Lung (tissue), 12 donors: ENCODE measurements around the gene ZNRF1. TPM values are rescaled to one million over a fixed set of nuclear protein-coding genes. Genes with fewer than 3 reads are reported as not detected.
A peak's percentile ranks its signal among the peaks of the same experiment; 100 is the strongest.
"Not testable (repeated sequence)": the region's sequence is repeated elsewhere in the genome, so short reads cannot be mapped to it uniquely, and the experiment has no call there.

Experiments used
- ATAC-seq: fragments of 200-7000 bp; cut with Tn5 transposase; one replicate; pipeline ENCODE4 v1.9.1; 2020; ENCODE audit warnings: moderate number of reproducible peaks; ENCODE audit not compliant: insufficient read depth, low FRiP score
- DNase-seq, 3 donors: peaks; one replicate each; pipeline ENCODE4 v3.0.0-alpha.2; 2013 to 2017
- H3K27ac ChIP-seq, 2 donors: one replicate each; pipeline ENCODE4 v1.5.1; 2013; ENCODE audit warnings: mild to moderate bottlenecking in 2 of 2, moderate library complexity in 2 of 2, control low read depth in 1 of 2, inconsistent platforms in 1 of 2, low read depth in 1 of 2, low read length in 1 of 2
- H3K27me3 ChIP-seq, 3 donors: one replicate each; pipeline ENCODE4 v1.5.1; 2013; ENCODE audit warnings: low read length in 2 of 3; ENCODE audit not compliant: control insufficient read depth in 3 of 3, insufficient read depth in 3 of 3
- H3K36me3 ChIP-seq, 4 donors: one replicate each; pipeline ENCODE4 v1.5.1; 2013; ENCODE audit warnings: low read length in 4 of 4, mild to moderate bottlenecking in 1 of 4, moderate library complexity in 1 of 4; ENCODE audit not compliant: control insufficient read depth in 4 of 4, insufficient read depth in 4 of 4
- H3K4me1 ChIP-seq, 5 donors: one replicate each; pipeline ENCODE4 v1.5.1; 2013; ENCODE audit warnings: low read length in 5 of 5, mild to moderate bottlenecking in 2 of 5, moderate library complexity in 1 of 5; ENCODE audit not compliant: control insufficient read depth in 5 of 5, insufficient read depth in 5 of 5
- H3K4me3 ChIP-seq: one replicate; pipeline ENCODE4 v1.5.1; 2013; ENCODE audit warnings: mild to moderate bottlenecking, control low read depth, moderate library complexity
- H3K9ac ChIP-seq, 2 donors: one replicate each; pipeline ENCODE4 v1.5.1; 2013; ENCODE audit warnings: low read length in 2 of 2, control low read depth in 1 of 2; ENCODE audit not compliant: insufficient read depth in 1 of 2
- H3K9me3 ChIP-seq, 4 donors: one replicate each; pipeline ENCODE4 v1.5.1; 2013; ENCODE audit warnings: low read length in 3 of 4, mild to moderate bottlenecking in 1 of 4, moderate library complexity in 1 of 4; ENCODE audit not compliant: control insufficient read depth in 4 of 4, insufficient read depth in 3 of 4
- WGBS, 2 donors: extraction: QIAGEN DNeasy Blood & Tissue Kit; methylation state at CpG; one replicate each; pipeline ENCODE4 v1.1.7; 2013; 5-methylcytosine and 5-hydroxymethylcytosine counted together
- polyA plus RNA-seq, 2 donors: library from polyadenylated mRNA; stranded (reverse); fragments of 200-250 nt; gene quantifications; one replicate each; pipeline ENCODE4 v1.2.1, GENCODE V29; 2013
- total RNA-seq, 2 donors: library from RNA; depleted of rRNA in 1 of 2; stranded (reverse); fragments of >200 nt in 1 of 2; gene quantifications; one replicate each; pipeline ENCODE4 v1.2.1, GENCODE V29; 2014 to 2021
- TF ChIP-seq, protein P1 (sequence below): IDR thresholded peaks from 2 replicates; pipeline ENCODE4 v1.5.1; 2012; ENCODE audit warnings: mild to moderate bottlenecking; ENCODE audit errors: control extremely low read depth, extremely low read depth
- donor health status: control.
- donor health status: control.
- donor health status: Bipolar disorder and iron deficiency.
- donor health status: healthy.
- donor health status: DM: yes; HTN: yes; CAD: no.

ZNRF1 gene
- total and polyA plus RNA-seq, 4 donors, result 8.9 to 25.1 (median 16.2) TPM

DNA sequence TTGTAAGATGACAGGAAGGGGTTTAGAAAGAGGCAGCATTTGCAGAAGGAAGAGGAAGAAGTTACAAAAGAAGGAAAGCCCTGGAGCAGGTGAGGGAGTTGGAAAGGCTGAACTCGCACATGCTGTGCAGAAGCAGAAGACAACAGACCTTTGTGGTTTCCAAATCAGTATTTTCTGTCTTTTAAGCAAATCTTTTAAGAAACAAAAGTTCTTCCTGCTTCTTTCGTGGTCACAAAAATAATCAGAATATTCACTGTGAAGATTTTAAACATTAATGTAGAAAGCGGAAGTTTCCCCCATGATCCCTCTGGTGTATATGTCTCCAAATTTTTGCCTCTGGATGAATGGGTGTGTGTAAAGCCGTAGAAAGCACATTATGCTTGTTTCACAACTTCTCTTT is 25.8 kb downstream of the ZNRF1 start:
- H3K4me1 ChIP-seq, result peaks cover 0 to 21% (median 6%) of the 10 kb centered on the region in 5 donors
- H3K9me3 ChIP-seq, result peaks cover 0 to 3% (median 0%) of the 10 kb centered on the region in 4 donors
- ATAC-seq (no peak), DNase-seq (no peak)
- no peaks in the 10 kb centered on the region for H3K27me3 ChIP-seq
- TF ChIP-seq, protein P1, sequence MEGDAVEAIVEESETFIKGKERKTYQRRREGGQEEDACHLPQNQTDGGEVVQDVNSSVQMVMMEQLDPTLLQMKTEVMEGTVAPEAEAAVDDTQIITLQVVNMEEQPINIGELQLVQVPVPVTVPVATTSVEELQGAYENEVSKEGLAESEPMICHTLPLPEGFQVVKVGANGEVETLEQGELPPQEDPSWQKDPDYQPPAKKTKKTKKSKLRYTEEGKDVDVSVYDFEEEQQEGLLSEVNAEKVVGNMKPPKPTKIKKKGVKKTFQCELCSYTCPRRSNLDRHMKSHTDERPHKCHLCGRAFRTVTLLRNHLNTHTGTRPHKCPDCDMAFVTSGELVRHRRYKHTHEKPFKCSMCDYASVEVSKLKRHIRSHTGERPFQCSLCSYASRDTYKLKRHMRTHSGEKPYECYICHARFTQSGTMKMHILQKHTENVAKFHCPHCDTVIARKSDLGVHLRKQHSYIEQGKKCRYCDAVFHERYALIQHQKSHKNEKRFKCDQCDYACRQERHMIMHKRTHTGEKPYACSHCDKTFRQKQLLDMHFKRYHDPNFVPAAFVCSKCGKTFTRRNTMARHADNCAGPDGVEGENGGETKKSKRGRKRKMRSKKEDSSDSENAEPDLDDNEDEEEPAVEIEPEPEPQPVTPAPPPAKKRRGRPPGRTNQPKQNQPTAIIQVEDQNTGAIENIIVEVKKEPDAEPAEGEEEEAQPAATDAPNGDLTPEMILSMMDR, result no peak
- WGBS, 2 donors, result 29 to 49% methylated on average over 4 of the region's 4 CpGs
- no peak overlapping the region for H3K27ac ChIP-seq
- peaks cover 0 to 7% (median 0%) of the 10 kb centered on the region in 4 donors for H3K36me3 ChIP-seq
- H3K9ac ChIP-seq, result no peak overlapping the region
- no peak overlapping the region for H3K4me3 ChIP-seq

DNA sequence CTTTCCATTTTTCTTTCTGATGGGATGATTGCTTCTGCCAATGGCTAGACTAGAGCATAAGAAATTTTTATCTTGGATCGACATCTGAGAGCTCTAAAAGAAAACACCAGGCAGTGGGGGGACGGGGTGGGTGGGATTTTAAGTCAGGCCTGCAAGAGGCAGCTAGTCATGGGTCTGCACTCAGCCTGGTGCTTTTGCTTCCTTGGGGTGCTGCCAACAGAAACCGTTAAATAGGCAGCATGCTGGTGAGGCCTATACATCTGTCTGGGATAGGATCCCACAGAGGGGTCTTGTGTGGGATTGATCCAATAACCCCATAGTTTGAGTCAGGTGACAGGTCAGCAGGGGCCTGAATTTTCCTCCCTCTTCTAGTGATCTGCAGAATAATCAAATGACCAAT is 26.9 kb downstream of the ZNRF1 start:
- Histone ChIP-seq H3K4me1 (peaks cover 0 to 21% (median 6%) of the 10 kb centered on the region in 5 donors), H3K36me3 (peaks cover 0 to 7% (median 0%) of the 10 kb centered on the region in 4 donors), H3K9me3 (peaks cover 0 to 3% (median 0%) of the 10 kb centered on the region in 4 donors), H3K9ac (peak overlapping the region in 1 of 2 donors; percentile 77), H3K27me3 (no peaks in the 10 kb centered on the region), H3K4me3 (no peak overlapping the region), H3K27ac (peak overlapping the region; percentile 29 to 62)
- TF ChIP-seq, protein P1, result no peak
- 19 to 34% methylated on average over 3 of the region's 3 CpGs for WGBS, 2 donors
- no peak for ATAC-seq
- peak; percentile 33 to 66 (median 63) for DNase-seq

DNA sequence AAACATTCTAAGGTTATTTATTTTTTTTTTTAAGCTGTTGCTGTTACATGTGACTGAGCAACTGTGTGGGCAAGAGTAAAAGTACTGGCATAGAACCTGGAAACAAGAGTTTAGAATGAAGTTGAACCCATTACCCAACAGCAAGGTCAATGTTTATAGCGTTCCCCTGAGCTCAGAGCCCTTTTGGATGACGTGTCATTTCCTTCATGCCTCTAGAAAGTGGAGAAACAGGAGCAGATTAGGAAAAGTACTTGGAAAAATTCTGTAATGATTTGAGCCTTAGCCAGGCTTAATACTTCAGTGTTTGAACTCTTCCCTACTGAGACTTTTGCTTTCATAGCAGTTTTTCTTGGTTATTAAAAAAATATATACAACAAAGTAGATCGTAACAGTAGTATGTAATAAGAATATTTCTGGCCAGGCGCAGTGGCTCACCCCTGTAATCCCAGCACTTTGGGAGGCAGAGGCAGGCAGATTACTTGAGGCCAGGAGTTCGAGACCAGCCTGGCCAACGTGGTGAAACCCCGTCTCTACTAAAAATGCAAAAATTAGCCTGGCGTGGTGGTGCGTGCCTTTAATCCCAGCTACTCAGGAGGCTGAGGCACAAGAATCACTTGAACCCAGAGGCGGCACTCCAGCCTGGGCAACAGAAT is 27.5 kb downstream of the ZNRF1 start:
- H3K9ac ChIP-seq, result peak overlapping the region in 1 of 2 donors; percentile 77
- not testable (repeated sequence) for H3K4me3 ChIP-seq, H3K36me3 ChIP-seq, H3K9me3 ChIP-seq, H3K27me3 ChIP-seq
- peaks cover 0 to 21% (median 4%) of the 10 kb centered on the region in 5 donors for H3K4me1 ChIP-seq
- peak; percentile 27 for ATAC-seq
- DNase-seq, result peak; percentile 38 to 96 (median 92)
- H3K27ac ChIP-seq, result peak overlapping the region; percentile 14 to 29
- WGBS, 2 donors, result 70 to 76% methylated on average over 10 of the region's 10 CpGs

DNA sequence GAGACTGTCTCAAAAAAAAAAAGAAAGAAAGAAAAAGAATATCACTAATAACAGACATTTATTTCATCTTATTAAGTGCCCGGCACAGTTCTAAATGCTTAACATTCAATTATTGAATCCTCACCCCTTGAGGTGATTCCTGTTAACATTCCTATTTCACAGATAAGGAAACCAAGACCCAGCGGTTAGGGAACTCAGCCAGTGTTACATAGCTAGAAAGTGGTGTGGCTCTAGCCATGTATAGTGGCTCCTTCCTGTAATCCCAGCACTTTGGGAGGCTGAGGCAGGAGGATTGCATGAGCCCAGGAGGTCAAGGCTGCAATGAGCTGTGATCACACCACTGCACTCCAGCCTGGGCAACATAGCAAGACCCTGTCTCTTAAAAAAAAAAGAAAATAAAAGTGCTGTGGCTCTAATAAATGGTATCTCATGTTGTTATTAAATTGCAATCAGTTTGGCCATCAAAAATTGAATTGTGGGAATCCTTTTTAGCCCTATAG is 28.1 kb downstream of the ZNRF1 start:
- H3K4me3 ChIP-seq, result no peak overlapping the region
- peaks cover 0 to 21% (median 4%) of the 10 kb centered on the region in 5 donors for H3K4me1 ChIP-seq
- ATAC-seq, result no peak
- no peak overlapping the region for H3K27ac ChIP-seq
- 82 to 84% methylated on average over 2 of the region's 2 CpGs for WGBS, 2 donors
- TF ChIP-seq, protein P1, result no peak
- H3K9ac ChIP-seq, result no peak overlapping the region
- H3K9me3 ChIP-seq, result no peaks in the 10 kb centered on the region
- H3K27me3 ChIP-seq, result no peaks in the 10 kb centered on the region
- DNase-seq, result no peak
- H3K36me3 ChIP-seq, result no peaks in the 10 kb centered on the region
